Esophagus squamous epithelium (tissue), 5 donors: ENCODE data around the gene NMB. TPM values are rescaled to one million over a fixed set of nuclear protein-coding genes. Genes with fewer than 3 reads are reported as not detected.

Experiments
- DNase-seq: peaks from one replicate; lab custom pipeline; 2025; lab: John Stamatoyannopoulos, UW
- H3K27ac ChIP-seq, 4 donors: fragments of 200-600 bp; sonication (generic); one replicate each; pipeline ENCODE4 v1.5.1; 2016 to 2019; ENCODE audit warnings: mild to moderate bottlenecking in 1 of 4
- H3K27me3 ChIP-seq, 4 donors: fragments of 200-600 bp; sonication (generic); 1 replicate in 3 of 4; 2 replicates in 1 of 4; pipeline versions ENCODE4 v1.5.1 to v1.6.0; 2017 to 2021; ENCODE audit warnings: antibody characterized with exemption in 1 of 4
- H3K36me3 ChIP-seq, 3 donors: fragments of 200-600 bp; sonication (generic); one replicate each; pipeline ENCODE4 v1.5.1; 2016 to 2019
- H3K4me1 ChIP-seq, 3 donors: fragments of 200-600 bp; sonication (generic); one replicate each; pipeline ENCODE4 v1.5.1; 2017 to 2019
- H3K4me3 ChIP-seq, 4 donors: fragments of 200-600 bp; sonication (generic); 1 replicate in 3 of 4; 2 replicates in 1 of 4; pipeline ENCODE4 v1.5.1; 2016 to 2019; ENCODE audit warnings: mild to moderate bottlenecking in 2 of 4, moderate library complexity in 1 of 4
- H3K9me3 ChIP-seq, 3 donors: fragments of 200-600 bp; sonication (generic); one replicate each; pipeline ENCODE4 v1.5.1; 2016 to 2019
- POLR2A ChIP-seq, 4 donors: fragments of 450-650 bp; IDR thresholded peaks; one replicate each; pipeline ENCODE4 v1.6.1; 2017; ENCODE audit warnings: antibody characterized with exemption in 4 of 4, mild to moderate bottlenecking in 4 of 4, moderate library complexity in 3 of 4
- whole genome bisulfite sequencing, 2 donors: methylation state at CpG; one replicate each; pipeline ENCODE4 v1.1.5; 2018; 5-methylcytosine and 5-hydroxymethylcytosine counted together
- intact Hi-C: fragments of 100-400 bp; cut with DNase I; formaldehyde crosslinking; loops from one replicate; pipeline ENCODE4 v1.15.0; 2022
- total RNA-seq, 4 donors: library from RNA; depleted of rRNA; stranded (reverse); fragments of >200 nt; gene quantifications; one replicate each; pipeline ENCODE4 v1.1.0, GENCODE V29; 2016
- TF ChIP-seq, protein P1 (sequence below), 6 experiments: fragments of 450-650 bp in 4 of 6; fragments of 200-600 bp in 2 of 6; sonication (generic) in 2 of 6; IDR thresholded peaks; one replicate each; pipeline ENCODE4 v1.5.1; 2016 to 2019; ENCODE audit warnings: antibody characterized with exemption in 6 of 6, mild to moderate bottlenecking in 4 of 6, moderate library complexity in 4 of 6
- donor health status: DM: yes; HTN: yes; CAD: no.

NMB gene
- total RNA-seq, 4 donors from 2014 or later, result 2.3 to 20.6 (median 11.0) TPM

DNA sequence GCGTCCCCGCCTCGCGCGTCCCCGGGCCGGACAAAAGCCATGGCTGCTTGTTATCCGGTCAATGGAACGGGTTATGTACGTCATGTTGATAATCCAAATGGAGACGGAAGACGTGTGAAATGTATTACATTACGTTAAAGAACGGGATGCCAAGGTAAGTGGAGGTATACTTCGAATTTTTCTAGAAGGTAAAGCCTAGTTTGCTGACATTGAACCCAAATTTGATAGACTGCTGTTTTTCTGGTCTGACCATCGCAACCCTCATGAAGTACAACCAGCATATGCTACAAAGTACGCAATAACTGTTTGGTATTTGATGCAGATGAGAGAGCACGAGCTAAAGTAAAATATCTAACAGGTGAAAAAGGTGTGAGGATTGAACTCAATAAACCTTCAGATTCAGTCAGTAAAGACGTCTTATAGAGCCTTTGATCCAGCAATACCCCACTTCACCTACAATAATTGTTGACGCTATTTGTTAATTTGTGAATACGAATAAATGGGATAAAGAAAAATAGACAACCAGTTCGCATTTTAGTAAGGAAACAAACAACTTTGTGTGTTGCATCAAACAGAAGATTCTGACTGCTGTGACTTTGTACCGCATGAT lies 23.7 kb downstream of the NMB start:
- no peak for DNase-seq
- WGBS, 2 donors, result 35 to 44% methylated on average over 16 to 19 of the region's 23 CpGs
- intact Hi-C loops, result no loop called here

DNA sequence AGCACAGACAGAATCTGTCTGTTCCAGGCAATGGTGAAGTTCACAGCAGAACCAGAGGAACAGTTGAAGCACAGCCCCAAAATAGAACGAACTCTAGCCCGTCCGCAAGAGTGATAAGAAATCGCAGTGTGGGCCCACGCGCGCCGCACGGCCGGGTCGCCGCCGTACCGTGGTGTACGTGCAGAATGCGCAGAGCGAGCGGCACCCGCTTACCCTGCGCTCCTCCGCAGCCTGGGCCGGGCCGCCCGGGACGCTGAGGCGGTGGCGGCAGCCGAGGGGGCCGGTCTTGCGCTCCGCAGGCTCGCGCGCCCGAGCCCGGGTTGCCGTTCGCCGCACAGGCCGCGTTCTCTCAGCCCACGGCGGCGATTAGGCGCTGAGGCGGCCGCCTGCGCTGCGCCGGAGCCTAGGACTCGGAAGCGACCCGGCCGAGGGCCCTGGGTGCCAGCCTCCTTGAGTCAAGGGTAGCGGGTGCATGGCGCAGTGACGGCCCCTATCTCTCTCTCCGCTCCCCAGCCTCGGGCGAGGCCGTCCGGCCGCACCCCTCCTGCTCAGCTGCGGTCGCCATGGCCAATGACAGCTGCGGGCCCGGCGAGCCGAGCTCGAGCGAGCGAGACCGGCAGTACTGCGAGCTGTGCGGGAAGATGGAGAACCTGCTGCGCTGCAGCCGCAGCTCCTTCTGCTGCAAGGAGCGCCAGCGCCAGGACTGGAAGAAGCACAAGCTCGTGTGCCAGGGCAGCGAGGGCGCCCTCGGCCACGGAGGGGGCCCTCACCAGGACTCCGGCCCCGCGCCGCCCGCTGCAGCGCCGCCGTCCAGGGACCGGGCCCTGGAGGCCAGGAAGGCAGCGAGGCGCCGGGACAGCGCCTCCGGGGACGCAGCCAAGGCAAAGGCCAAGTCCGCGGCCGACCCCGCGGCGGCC lies 24.4 kb downstream of the NMB start:
- WGBS, 2 donors, result 2% methylated on average over 18 of the region's 105 CpGs; no CpG with 5 or more reads in 1 of the 2 donors
- no peaks in the 10 kb centered on the region for H3K9me3 ChIP-seq
- TF ChIP-seq, protein P1, sequence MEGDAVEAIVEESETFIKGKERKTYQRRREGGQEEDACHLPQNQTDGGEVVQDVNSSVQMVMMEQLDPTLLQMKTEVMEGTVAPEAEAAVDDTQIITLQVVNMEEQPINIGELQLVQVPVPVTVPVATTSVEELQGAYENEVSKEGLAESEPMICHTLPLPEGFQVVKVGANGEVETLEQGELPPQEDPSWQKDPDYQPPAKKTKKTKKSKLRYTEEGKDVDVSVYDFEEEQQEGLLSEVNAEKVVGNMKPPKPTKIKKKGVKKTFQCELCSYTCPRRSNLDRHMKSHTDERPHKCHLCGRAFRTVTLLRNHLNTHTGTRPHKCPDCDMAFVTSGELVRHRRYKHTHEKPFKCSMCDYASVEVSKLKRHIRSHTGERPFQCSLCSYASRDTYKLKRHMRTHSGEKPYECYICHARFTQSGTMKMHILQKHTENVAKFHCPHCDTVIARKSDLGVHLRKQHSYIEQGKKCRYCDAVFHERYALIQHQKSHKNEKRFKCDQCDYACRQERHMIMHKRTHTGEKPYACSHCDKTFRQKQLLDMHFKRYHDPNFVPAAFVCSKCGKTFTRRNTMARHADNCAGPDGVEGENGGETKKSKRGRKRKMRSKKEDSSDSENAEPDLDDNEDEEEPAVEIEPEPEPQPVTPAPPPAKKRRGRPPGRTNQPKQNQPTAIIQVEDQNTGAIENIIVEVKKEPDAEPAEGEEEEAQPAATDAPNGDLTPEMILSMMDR (IDR thresholded peaks at IDR 0.05), result no peak
- TF ChIP-seq POLR2A (IDR thresholded peaks at IDR 0.05), result peak in 2 of 4 donors; percentile 7 to 30
- peak overlapping the region; percentile 57 to 90 (median 66) for H3K4me3 ChIP-seq
- H3K36me3 ChIP-seq, result peaks cover 0 to 23% (median 0%) of the 10 kb centered on the region in 3 donors
- H3K27ac ChIP-seq, result peak overlapping the region; percentile 91 to 96 (median 94)
- peak; percentile 23 for DNase-seq
- peaks cover 17 to 66% (median 35%) of the 10 kb centered on the region in 3 donors for H3K4me1 ChIP-seq
- H3K27me3 ChIP-seq, result no peaks in the 10 kb centered on the region
- intact Hi-C loops, result no loop called here

More for the DNA sequence above, 23.7 kb downstream of the NMB start:
- Histone ChIP-seq H3K9me3 (no peaks in the 10 kb centered on the region), H3K27ac (peak overlapping the region; percentile 91 to 96 (median 94)), H3K4me1 (peaks cover 17 to 66% (median 35%) of the 10 kb centered on the region in 3 donors), H3K36me3 (peaks cover 0 to 31% (median 1%) of the 10 kb centered on the region in 3 donors), H3K4me3 (peak overlapping the region; percentile 57 to 90 (median 66)), H3K27me3 (no peaks in the 10 kb centered on the region)
- TF ChIP-seq, protein P1 (IDR thresholded peaks at IDR 0.05), result no peak
- TF ChIP-seq POLR2A (IDR thresholded peaks at IDR 0.05), result no peak

DNA sequence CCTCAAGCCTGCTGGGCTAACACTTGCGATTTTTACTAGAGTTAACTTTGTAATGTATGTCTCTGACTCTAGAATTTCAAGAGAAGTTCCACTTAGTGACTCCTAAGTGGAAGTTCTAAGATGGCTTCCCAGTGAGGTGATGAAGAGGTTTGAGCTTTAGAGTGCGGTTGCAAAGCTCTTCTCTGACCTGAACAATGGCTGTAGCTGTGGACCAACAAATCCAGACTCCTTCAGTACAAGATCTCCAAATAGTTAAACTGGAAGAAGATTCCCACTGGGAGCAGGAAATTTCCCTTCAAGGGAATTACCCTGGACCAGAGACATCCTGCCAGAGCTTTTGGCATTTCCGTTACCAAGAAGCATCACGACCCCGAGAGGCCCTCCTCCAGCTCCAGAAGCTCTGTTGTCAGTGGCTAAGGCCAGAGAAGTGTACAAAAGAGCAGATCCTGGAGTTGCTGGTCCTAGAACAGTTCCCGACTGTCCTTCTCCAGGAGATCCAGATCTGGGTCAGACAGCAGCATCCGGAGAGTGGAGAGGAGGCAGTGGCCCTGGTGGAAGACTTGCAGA lies 26.2 kb downstream of the NMB start:
- intact Hi-C loops, result no loop called here
- Histone ChIP-seq H3K27me3 (no peaks in the 10 kb centered on the region), H3K4me1 (peaks cover 17 to 52% (median 30%) of the 10 kb centered on the region in 3 donors), H3K9me3 (no peaks in the 10 kb centered on the region), H3K36me3 (peaks cover 0 to 8% (median 0%) of the 10 kb centered on the region in 3 donors), H3K4me3 (peak overlapping the region; percentile 53 to 90 (median 64)), H3K27ac (peak overlapping the region; percentile 87 to 96 (median 90))
- TF ChIP-seq, protein P1 (IDR thresholded peaks at IDR 0.05), result no peak
- DNase-seq, result no peak
- 25 to 29% methylated on average over 3 to 7 of the region's 7 CpGs for WGBS, 2 donors

DNA sequence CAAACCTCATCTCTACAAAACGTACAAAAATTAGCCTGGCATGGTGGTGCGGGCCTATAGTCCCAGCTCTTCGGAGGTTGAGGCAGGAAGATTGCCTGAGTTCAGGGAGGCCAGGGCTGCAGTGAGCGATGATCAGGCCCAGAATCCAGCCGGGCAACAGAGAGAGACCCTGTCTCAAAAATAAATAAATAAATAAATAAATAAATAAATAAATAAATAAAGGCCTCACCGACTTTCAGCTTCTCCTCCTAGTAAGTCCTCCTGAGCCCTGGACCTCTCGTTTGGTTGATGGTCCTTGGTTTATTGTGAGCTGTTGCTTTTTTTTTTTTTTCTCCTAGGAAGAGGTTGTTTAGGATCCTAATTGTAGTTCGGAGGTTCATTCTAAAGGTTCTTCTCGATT lies 29.0 kb downstream of the NMB start:
- Histone ChIP-seq H3K4me3 (no peak overlapping the region), H3K9me3 (no peaks in the 10 kb centered on the region), H3K36me3 (no peaks in the 10 kb centered on the region), H3K27me3 (no peaks in the 10 kb centered on the region), H3K4me1 (peaks cover 17 to 30% (median 22%) of the 10 kb centered on the region in 3 donors), H3K27ac (no peak overlapping the region)
- no peak for DNase-seq
- 85 to 89% methylated on average over 9 of the region's 9 CpGs for WGBS, 2 donors
- no peak for TF ChIP-seq POLR2A (IDR thresholded peaks at IDR 0.05)
- TF ChIP-seq, protein P1 (IDR thresholded peaks at IDR 0.05), result no peak
- intact Hi-C loops, result no loop called here
